ENCODE measurements around the gene DRAM2. TPM values are rescaled to one million over a fixed set of nuclear protein-coding genes. Genes with fewer than 3 reads are reported as not detected.

DRAM2 gene
- total and polyA plus RNA-seq, 9 of the 15 experiments (the other 6 are each of a cell fraction or from before 2014, with no cell fraction given), result 29.0 to 161 (median 53.5) TPM

DNA sequence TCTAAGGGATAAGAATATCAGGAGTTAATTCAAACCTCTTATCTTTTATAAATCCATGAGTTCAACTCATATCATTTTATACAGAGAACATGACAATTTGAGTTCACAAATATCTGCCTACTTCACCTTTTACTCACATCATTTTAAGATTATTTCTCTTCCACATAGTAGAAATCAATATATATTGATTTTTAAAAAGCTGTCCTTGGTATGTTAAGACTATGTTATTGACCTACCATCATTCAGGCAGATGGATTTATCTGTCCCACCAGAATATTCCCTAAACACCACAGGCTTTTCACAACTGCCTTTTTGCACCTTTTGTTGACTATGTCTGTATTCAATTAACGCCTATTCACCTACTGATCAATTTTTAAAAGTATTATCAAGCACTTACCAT lies 13.5 kb downstream of the DRAM2 start:
- BruUV-seq (replicated peaks), result no TSS peak
- no peak for ATAC-seq
- no peak for FAIRE-seq
- H4K20me1 ChIP-seq (replicated peaks; ENCODE audit: control insufficient read depth, insufficient read depth, low read length), result no peaks in the 10 kb centered on the region
- no peak overlapping the region for H3K4me2 ChIP-seq (ENCODE audit: insufficient read depth, low read length)
- POLR2A ChIA-PET, result interaction anchor here (0.6 kb wide), 1 partner anchor 150 kb away, joined by 3 read pairs; no protein-coding TSS in a partner anchor
- H3K4me3 ChIP-seq, result no peak overlapping the region
- H3K9me3 ChIP-seq (replicated peaks; ENCODE audit: control insufficient read depth, insufficient read depth, low read depth, low read length), result no peaks in the 10 kb centered on the region
- CTCF ChIA-PET (ENCODE audit: low intra/inter-chr PET ratio), result no interaction called here
- peaks cover 68% of the 10 kb centered on the region for H3K36me3 ChIP-seq (ENCODE audit: control insufficient read depth, insufficient read depth, low read length)
- H2AFZ ChIP-seq (ENCODE audit: low read depth, low read length), result no peak overlapping the region
- intact Hi-C loops (cut with micrococcal nuclease) (no loop called here), in situ Hi-C loops (cut with MboI) (no loop called here)
- no peak overlapping the region for H3K9ac ChIP-seq (ENCODE audit: insufficient read depth in 1 of 2, low read depth in 2 of 2, low read length in 2 of 2)
- no peaks in the 10 kb centered on the region for H3K79me2 ChIP-seq (ENCODE audit: control insufficient read depth, insufficient read depth, low read length)
- no peaks in the 10 kb centered on the region for H3K27me3 ChIP-seq (ENCODE audit: control insufficient read depth in 2 of 2, insufficient read depth in 2 of 2, low read length in 2 of 2)
- H3K9me1 ChIP-seq (ENCODE audit: control insufficient read depth, insufficient read depth, low read length), result no peaks in the 10 kb centered on the region
- 87% methylated on average over 1 of the region's 1 CpG for WGBS (ENCODE audit: insufficient coverage, low coverage, missing lambda C conversion rate)
- no peak for DNase-seq (ENCODE audit: extremely low read depth in 1 of 4, low spot score in 3 of 4)
- H3K27ac ChIP-seq (ENCODE audit: extremely low read depth, low read depth, low read length), result no peak overlapping the region
- H3K4me1 ChIP-seq (replicated peaks in 1 of 2; ENCODE audit: control insufficient read depth in 2 of 2, insufficient read depth in 2 of 2, low read length in 2 of 2), result no peaks in the 10 kb centered on the region
- no peak for TF ChIP-seq COPS2 (conservative IDR thresholded peaks at IDR 0.05)
- TF ChIP-seq THRA (IDR thresholded peaks at IDR 0.05), result no peak
- TF ChIP-seq MCM2 (IDR thresholded peaks at IDR 0.05; ENCODE audit: low read depth), result no peak
- TF ChIP-seq SLC30A9 (CRISPR knock-in tag; IDR thresholded peaks at IDR 0.05), result no peak
- TF ChIP-seq NFE2L1 (tag; IDR thresholded peaks at IDR 0.05; ENCODE audit: borderline replicate concordance, low read depth), result no peak
- TF ChIP-seq ARID3B (CRISPR knock-in tag; IDR thresholded peaks at IDR 0.05; ENCODE audit: borderline replicate concordance), result no peak
- TF ChIP-seq ZNF586 (CRISPR knock-in tag; conservative IDR thresholded peaks at IDR 0.05), result no peak
- TF ChIP-seq, protein P1, sequence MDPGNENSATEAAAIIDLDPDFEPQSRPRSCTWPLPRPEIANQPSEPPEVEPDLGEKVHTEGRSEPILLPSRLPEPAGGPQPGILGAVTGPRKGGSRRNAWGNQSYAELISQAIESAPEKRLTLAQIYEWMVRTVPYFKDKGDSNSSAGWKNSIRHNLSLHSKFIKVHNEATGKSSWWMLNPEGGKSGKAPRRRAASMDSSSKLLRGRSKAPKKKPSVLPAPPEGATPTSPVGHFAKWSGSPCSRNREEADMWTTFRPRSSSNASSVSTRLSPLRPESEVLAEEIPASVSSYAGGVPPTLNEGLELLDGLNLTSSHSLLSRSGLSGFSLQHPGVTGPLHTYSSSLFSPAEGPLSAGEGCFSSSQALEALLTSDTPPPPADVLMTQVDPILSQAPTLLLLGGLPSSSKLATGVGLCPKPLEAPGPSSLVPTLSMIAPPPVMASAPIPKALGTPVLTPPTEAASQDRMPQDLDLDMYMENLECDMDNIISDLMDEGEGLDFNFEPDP (CRISPR knock-in tag; IDR thresholded peaks at IDR 0.05), result no peak
- no peak for TF ChIP-seq ZBED1 (IDR thresholded peaks at IDR 0.05)

All from K562 (cell line).